ENCODE results near the gene DTX2. TPM values are rescaled to one million over a fixed set of nuclear protein-coding genes. Genes with fewer than 3 reads are reported as not detected.
A peak's percentile ranks its signal among the peaks of the same experiment; 100 is the strongest.
"Not testable (repeated sequence)": the region's sequence is repeated elsewhere in the genome, so short reads cannot be mapped to it uniquely, and the experiment has no call there.

Gene DTX2
- total RNA-seq, 4 donors from 2014 or later: 73.0 to 169 (median 119) TPM

GRCh38 chr7:76430836-76431235 lies 30.7 kb upstream of the DTX2 start:
- in situ Hi-C loops (cut with MboI; ENCODE audit: low pct_ligation_motif_present in 1 of 4, low pct_unique_long_range_greater_than_20kb in 1 of 4, low sequenced_read_pairs in 3 of 4) (no loop called here), intact Hi-C loops (cut with DNase I; ENCODE audit: low total_unique reads) (no loop called here)
- Histone ChIP-seq H3K27me3 (no peaks in the 10 kb centered on the region), H3K36me3 (no peaks in the 10 kb centered on the region), H3K27ac (no peak overlapping the region), H3K4me1 (no peaks in the 10 kb centered on the region), H3K9me3 (no peaks in the 10 kb centered on the region), H3K4me3 (no peak overlapping the region)
- DNase-seq: no peak
- 96% methylated on average over 3 of the region's 3 CpGs; no CpG with 5 or more reads in 1 of the 2 donors for WGBS, 2 donors (ENCODE audit: low coverage in 1 of 2)
- TF ChIP-seq POLR2A (IDR thresholded peaks at IDR 0.05): no peak
- TF ChIP-seq CTCF (IDR thresholded peaks at IDR 0.05): no peak
- no peak for TF ChIP-seq EP300 (IDR thresholded peaks at IDR 0.05; ENCODE audit: low read depth)
- TF ChIP-seq POLR2AphosphoS5 (IDR thresholded peaks at IDR 0.05): no peak

DNA sequence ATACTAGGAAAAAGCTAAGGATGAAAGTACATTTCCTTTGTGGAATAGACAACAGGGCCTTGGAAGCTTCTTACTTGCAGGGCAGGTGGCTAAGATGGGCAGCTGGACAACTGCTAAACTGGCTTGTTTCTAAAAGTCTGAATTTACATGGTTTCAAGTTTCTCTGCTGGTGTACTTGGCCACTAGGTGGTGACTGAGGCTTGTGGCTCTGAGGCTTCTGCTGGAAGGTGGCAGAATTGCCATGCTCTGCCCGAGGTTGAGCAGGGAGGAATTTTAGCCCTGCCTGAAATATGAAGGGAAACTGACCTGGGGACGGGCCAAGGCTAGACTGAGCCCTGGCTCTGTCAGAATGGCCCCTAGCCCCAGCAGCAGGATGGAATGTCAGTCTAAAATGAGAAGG lies 23.6 kb upstream of the DTX2 start:
- H3K4me1 ChIP-seq; intact Hi-C loops (cut with DNase I; ENCODE audit: low total_unique reads); H3K27me3 ChIP-seq; in situ Hi-C loops (cut with MboI; ENCODE audit: low pct_ligation_motif_present in 1 of 4, low pct_unique_long_range_greater_than_20kb in 1 of 4, low sequenced_read_pairs in 3 of 4); H3K27ac ChIP-seq; H3K4me3 ChIP-seq; H3K36me3 ChIP-seq; H3K9me3 ChIP-seq: not testable (repeated sequence)
- peak; percentile 30 to 68 (median 53) for TF ChIP-seq CTCF (IDR thresholded peaks at IDR 0.05)
- peak; percentile 74 for DNase-seq
- 8% methylated on average over 1 of the region's 2 CpGs; no CpG with 5 or more reads in 1 of the 2 donors for WGBS, 2 donors (ENCODE audit: low coverage in 1 of 2)

- H3K27ac ChIP-seq; intact Hi-C loops (cut with DNase I; ENCODE audit: low total_unique reads); DNase-seq; H3K27me3 ChIP-seq; H3K4me3 ChIP-seq; H3K36me3 ChIP-seq; in situ Hi-C loops (cut with MboI; ENCODE audit: low pct_ligation_motif_present in 1 of 4, low pct_unique_long_range_greater_than_20kb in 1 of 4, low sequenced_read_pairs in 3 of 4); H3K4me1 ChIP-seq; H3K9me3 ChIP-seq: not testable (repeated sequence)
- WGBS, 2 donors (ENCODE audit: low coverage in 1 of 2): 33% methylated on average over 1 of the region's 7 CpGs; no CpG with 5 or more reads in 1 of the 2 donors
Observed at GRCh38 chr7:76439120-76439888, 22.2 kb upstream of the DTX2 start.

- WGBS, 2 donors (ENCODE audit: low coverage in 1 of 2): 85% methylated on average over 4 of the region's 4 CpGs; no CpG with 5 or more reads in 1 of the 2 donors
- DNase-seq; H3K27ac ChIP-seq; H3K27me3 ChIP-seq; H3K4me3 ChIP-seq; H3K36me3 ChIP-seq; intact Hi-C loops (cut with DNase I; ENCODE audit: low total_unique reads); H3K4me1 ChIP-seq; H3K9me3 ChIP-seq: not testable (repeated sequence)
- in situ Hi-C loops (cut with MboI; ENCODE audit: low pct_ligation_motif_present in 1 of 4, low pct_unique_long_range_greater_than_20kb in 1 of 4, low sequenced_read_pairs in 3 of 4): loop anchor here in 1 of 4 donors (10.0 kb wide), 1 partner anchor 164 kb away; no protein-coding TSS in a partner anchor
Observed at GRCh38 chr7:76440404-76440803, 21.1 kb upstream of the DTX2 start.

- intact Hi-C loops (cut with DNase I; ENCODE audit: low total_unique reads); H3K27ac ChIP-seq; H3K36me3 ChIP-seq; DNase-seq; H3K9me3 ChIP-seq; H3K27me3 ChIP-seq; H3K4me3 ChIP-seq: not testable (repeated sequence)
- H3K4me1 ChIP-seq: peaks cover 0 to 10% (median 4%) of the 10 kb centered on the region in 4 donors
- in situ Hi-C loops (cut with MboI; ENCODE audit: low pct_ligation_motif_present in 1 of 4, low pct_unique_long_range_greater_than_20kb in 1 of 4, low sequenced_read_pairs in 3 of 4): loop anchor here in 1 of 4 donors (10.0 kb wide), 1 partner anchor 163 kb away; no protein-coding TSS in a partner anchor
- WGBS, 2 donors (ENCODE audit: low coverage in 1 of 2): 74% methylated on average over 2 of the region's 10 CpGs; no CpG with 5 or more reads in 1 of the 2 donors
Observed at GRCh38 chr7:76441792-76442191, 19.7 kb upstream of the DTX2 start.

GRCh38 chr7:76442664-76443446 lies 18.7 kb upstream of the DTX2 start:
- H3K36me3 ChIP-seq; H3K9me3 ChIP-seq; H3K27me3 ChIP-seq; DNase-seq; intact Hi-C loops (cut with DNase I; ENCODE audit: low total_unique reads); H3K27ac ChIP-seq; H3K4me3 ChIP-seq: not testable (repeated sequence)
- in situ Hi-C loops (cut with MboI; ENCODE audit: low pct_ligation_motif_present in 1 of 4, low pct_unique_long_range_greater_than_20kb in 1 of 4, low sequenced_read_pairs in 3 of 4): loop anchor here in 1 of 4 donors (10.0 kb wide), 1 partner anchor 162 kb away; no protein-coding TSS in a partner anchor
- 86 to 94% methylated on average over 1 to 4 of the region's 5 CpGs for WGBS, 2 donors (ENCODE audit: low coverage in 1 of 2)
- H3K4me1 ChIP-seq: peaks cover 0 to 10% (median 4%) of the 10 kb centered on the region in 4 donors

- in situ Hi-C loops (cut with MboI; ENCODE audit: low pct_ligation_motif_present in 1 of 4, low pct_unique_long_range_greater_than_20kb in 1 of 4, low sequenced_read_pairs in 3 of 4): loop anchor here in 1 of 4 donors (10.0 kb wide), 1 partner anchor 161 kb away; no protein-coding TSS in a partner anchor
- H3K36me3 ChIP-seq; H3K4me3 ChIP-seq; DNase-seq; H3K27ac ChIP-seq; H3K9me3 ChIP-seq; H3K27me3 ChIP-seq; intact Hi-C loops (cut with DNase I; ENCODE audit: low total_unique reads): not testable (repeated sequence)
- 57% methylated on average over 11 of the region's 12 CpGs; no CpG with 5 or more reads in 1 of the 2 donors for WGBS, 2 donors (ENCODE audit: low coverage in 1 of 2)
- H3K4me1 ChIP-seq: peaks cover 0 to 10% (median 4%) of the 10 kb centered on the region in 4 donors
Observed at GRCh38 chr7:76443846-76444245, 17.7 kb upstream of the DTX2 start.

DNA sequence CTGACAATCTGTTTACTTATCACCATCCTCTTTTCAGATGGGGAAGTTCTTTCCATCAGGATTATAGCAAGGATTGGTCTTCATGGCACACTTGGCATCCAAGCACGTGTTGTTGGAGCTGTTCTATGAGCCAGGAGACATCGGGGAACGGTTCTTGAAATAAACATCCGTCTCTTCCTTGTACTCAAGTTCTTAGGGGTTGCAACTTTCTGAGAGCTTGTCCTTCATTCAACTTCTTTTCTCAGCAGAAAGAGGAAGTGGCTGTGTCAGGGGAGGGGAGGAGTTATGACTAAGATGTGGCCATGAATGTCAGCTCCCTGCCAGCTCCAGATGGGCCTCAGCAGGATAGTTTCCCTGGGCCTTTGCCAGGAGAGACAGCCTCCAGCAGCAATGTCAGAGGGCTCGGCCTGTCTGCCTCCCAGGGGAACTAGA lies 15.9 kb upstream of the DTX2 start:
- Histone ChIP-seq H3K27ac (peak overlapping the region; percentile 74 to 79 (median 78)), H3K4me1 (peaks cover 0 to 10% (median 4%) of the 10 kb centered on the region in 4 donors)
- in situ Hi-C loops (cut with MboI; ENCODE audit: low pct_ligation_motif_present in 1 of 4, low pct_unique_long_range_greater_than_20kb in 1 of 4, low sequenced_read_pairs in 3 of 4): loop anchor here in 1 of 4 donors (10.0 kb wide), 1 partner anchor 159 kb away; no protein-coding TSS in a partner anchor
- H3K36me3 ChIP-seq; H3K9me3 ChIP-seq; H3K27me3 ChIP-seq; intact Hi-C loops (cut with DNase I; ENCODE audit: low total_unique reads); H3K4me3 ChIP-seq: not testable (repeated sequence)
- 0% methylated on average over 4 of the region's 5 CpGs; no CpG with 5 or more reads in 1 of the 2 donors for WGBS, 2 donors (ENCODE audit: low coverage in 1 of 2)
- peak; percentile 39 for DNase-seq

Measured in transverse colon (tissue), 4 donors.